Nephron (organoid): ENCODE data around the gene SEMA4A.
"Not testable (repeated sequence)": the region's sequence is repeated elsewhere in the genome, so short reads cannot be mapped to it uniquely, and the experiment has no call there.

Experiments
- H3K27ac Mint-ChIP-seq, 3 experiments: 2 replicates each; pipeline ENCODE4 v1.8.0; 2020; ENCODE audit warnings: mixed read lengths in 3 of 3, mild to moderate bottlenecking in 2 of 3, moderate library complexity in 1 of 3
- H3K27me3 Mint-ChIP-seq: 2 replicates; pipeline ENCODE4 v1.8.0; 2021; ENCODE audit warnings: low read depth, mild to moderate bottlenecking, moderate library complexity, mixed read lengths
- H3K36me3 Mint-ChIP-seq: 2 replicates; pipeline ENCODE4 v1.8.0; 2020; ENCODE audit warnings: low read depth, mixed read lengths
- H3K4me1 Mint-ChIP-seq: 2 replicates; pipeline ENCODE4 v1.8.0; 2020; ENCODE audit warnings: mixed read lengths
- H3K4me3 Mint-ChIP-seq, 3 experiments: 2 replicates each; pipeline ENCODE4 v1.8.0; 2020; ENCODE audit warnings: mild to moderate bottlenecking in 3 of 3, mixed read lengths in 3 of 3, moderate library complexity in 2 of 3
- H3K9me3 Mint-ChIP-seq: 2 replicates; pipeline ENCODE4 v1.8.0; 2020; ENCODE audit warnings: mixed read lengths
- TF ChIP-seq, protein P1 (sequence below), 3 experiments: fragments of 200-600 bp; sonication (generic); IDR thresholded peaks; one replicate each; pipeline ENCODE4 v1.5.0; 2021; ENCODE audit warnings: antibody characterized with exemption in 3 of 3; ENCODE audit not compliant: unreplicated experiment in 3 of 3

SEMA4A gene

DNA sequence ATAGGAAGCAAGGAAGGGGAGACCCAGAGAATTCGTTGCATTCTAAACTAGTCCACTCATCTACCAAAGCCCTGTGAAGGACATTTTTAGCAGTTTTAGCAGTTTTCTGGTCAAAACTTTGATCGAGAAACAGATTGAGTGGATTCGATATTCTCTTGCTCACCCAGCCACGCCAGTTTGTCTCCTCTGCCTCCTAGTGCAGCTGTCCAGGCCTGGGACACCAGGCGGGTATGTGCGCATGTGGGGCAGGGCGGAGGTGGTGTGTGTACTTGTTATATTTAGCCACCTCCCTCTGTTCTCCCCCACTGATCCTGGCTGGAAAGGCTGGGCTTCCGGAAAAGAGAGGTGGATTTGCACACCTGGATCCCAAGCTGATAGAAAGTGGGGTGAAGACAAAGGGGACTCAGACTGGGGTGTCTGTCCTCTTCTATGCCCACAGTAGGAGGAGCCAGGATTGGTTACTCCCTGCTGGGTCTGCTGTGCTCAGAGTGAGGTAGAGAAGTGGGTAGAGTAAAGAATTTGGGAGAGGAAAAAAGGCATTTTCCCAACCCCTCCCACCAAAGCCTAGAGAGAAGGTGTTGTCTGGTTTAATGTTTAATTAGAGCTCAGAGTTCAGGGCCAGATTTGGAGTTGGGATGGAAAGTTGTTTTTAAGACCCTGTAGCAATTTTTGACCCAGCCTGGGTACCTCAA is 35.1 kb upstream of the SEMA4A start:
- Mint-ChIP-seq H3K4me3 (peak overlapping the region; percentile 65 to 89 (median 83)), H3K36me3 (peaks cover 5% of the 10 kb centered on the region), H3K27me3 (peaks cover 8% of the 10 kb centered on the region), H3K4me1 (peaks cover 71% of the 10 kb centered on the region), H3K27ac (peak overlapping the region; percentile 94 to 96 (median 95)), H3K9me3 (no peaks in the 10 kb centered on the region)
- TF ChIP-seq, protein P1, sequence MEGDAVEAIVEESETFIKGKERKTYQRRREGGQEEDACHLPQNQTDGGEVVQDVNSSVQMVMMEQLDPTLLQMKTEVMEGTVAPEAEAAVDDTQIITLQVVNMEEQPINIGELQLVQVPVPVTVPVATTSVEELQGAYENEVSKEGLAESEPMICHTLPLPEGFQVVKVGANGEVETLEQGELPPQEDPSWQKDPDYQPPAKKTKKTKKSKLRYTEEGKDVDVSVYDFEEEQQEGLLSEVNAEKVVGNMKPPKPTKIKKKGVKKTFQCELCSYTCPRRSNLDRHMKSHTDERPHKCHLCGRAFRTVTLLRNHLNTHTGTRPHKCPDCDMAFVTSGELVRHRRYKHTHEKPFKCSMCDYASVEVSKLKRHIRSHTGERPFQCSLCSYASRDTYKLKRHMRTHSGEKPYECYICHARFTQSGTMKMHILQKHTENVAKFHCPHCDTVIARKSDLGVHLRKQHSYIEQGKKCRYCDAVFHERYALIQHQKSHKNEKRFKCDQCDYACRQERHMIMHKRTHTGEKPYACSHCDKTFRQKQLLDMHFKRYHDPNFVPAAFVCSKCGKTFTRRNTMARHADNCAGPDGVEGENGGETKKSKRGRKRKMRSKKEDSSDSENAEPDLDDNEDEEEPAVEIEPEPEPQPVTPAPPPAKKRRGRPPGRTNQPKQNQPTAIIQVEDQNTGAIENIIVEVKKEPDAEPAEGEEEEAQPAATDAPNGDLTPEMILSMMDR (IDR thresholded peaks at IDR 0.05; ENCODE audit: unreplicated experiment in 3 of 3): no peak

DNA sequence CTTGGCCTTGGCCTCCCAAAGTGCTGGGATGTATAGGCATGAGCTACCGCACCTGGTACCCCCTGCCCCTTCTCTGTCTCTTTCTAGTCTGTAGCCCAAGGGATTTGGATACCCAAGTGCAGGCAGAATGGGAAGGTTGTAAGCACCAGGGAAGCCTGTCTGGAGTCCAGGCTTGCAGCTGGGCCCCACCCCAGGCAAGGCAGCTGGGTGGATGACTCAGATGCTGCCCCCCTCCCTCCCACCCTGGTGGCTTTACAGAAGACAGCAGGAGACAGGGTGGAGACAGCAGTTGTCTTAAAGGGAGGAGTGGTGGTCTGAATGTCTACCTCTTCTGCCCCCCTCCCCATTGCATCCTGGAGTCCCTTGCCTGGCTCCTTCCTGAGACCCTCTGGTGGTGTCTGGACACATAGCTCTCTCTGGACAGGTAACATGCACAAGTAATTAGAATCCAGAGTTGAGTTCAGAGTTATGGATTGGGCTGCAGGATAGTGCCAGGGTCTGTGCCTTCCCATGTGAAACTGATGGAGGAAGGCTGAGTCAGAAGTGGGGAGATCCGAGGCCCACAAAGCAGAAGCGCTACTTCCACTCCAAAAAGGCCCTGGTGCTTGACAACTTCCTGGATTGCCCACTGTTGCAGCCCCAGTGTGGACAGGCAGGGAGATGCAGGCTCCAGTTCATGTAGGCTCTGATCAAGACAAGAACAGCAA is 33.7 kb upstream of the SEMA4A start:
- peak overlapping the region; percentile 31 to 79 (median 43) for H3K4me3 Mint-ChIP-seq
- H3K9me3 Mint-ChIP-seq: no peaks in the 10 kb centered on the region
- peaks cover 67% of the 10 kb centered on the region for H3K4me1 Mint-ChIP-seq
- H3K36me3 Mint-ChIP-seq: peaks cover 5% of the 10 kb centered on the region
- TF ChIP-seq, protein P1 (IDR thresholded peaks at IDR 0.05; ENCODE audit: unreplicated experiment in 3 of 3): no peak
- H3K27me3 Mint-ChIP-seq: peaks cover 6% of the 10 kb centered on the region
- H3K27ac Mint-ChIP-seq: peak overlapping the region; percentile 84 to 96 (median 95)

DNA sequence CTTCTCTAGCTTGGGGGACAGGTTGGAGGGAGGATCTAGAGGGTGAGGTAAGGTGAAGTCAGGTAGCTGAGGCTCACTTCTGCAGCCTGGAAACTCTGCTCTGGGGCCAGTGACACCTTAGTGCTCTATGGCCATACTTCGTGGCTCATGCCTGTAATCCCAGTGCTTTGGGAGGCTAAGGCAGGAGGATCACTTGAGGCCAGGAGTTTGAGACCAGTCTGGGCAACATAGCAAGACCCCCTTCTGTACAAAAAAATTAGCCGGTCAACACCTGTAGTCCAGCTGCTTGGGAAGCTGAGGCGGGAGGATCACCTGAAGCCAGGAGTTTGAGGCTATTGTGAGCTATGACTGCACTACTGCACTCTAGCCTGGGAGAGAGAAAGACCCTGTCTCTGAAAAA is 33.1 kb upstream of the SEMA4A start:
- H3K4me1 Mint-ChIP-seq: peaks cover 72% of the 10 kb centered on the region
- peak overlapping the region; percentile 86 to 96 (median 95) for H3K27ac Mint-ChIP-seq
- TF ChIP-seq, protein P1 (IDR thresholded peaks at IDR 0.05; ENCODE audit: unreplicated experiment in 3 of 3): no peak
- H3K27me3 Mint-ChIP-seq: peaks cover 5% of the 10 kb centered on the region
- peaks cover 5% of the 10 kb centered on the region for H3K36me3 Mint-ChIP-seq
- peak overlapping the region in 2 of 3 experiments; percentile 43 to 79 for H3K4me3 Mint-ChIP-seq
- H3K9me3 Mint-ChIP-seq: no peaks in the 10 kb centered on the region

DNA sequence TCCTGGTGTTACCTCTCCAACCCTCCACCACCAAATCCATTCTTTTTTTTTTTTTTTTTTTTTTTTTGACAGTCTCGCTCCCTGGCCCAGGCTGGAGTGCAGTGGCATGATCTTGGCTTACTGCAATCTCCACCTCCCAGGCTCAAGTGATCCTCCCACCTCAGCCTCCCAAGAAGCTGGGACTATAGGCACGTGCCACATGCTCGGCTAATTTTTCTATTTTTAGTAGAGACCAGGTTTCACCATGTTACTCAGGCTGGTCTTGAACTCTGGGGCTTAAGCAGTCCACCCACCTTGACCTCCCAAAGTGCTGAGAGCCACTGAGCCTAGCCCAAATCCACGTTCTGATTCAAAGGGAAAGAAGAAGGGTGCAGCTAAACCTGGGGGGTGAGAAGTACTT is 32.4 kb upstream of the SEMA4A start:
- Mint-ChIP-seq H3K4me3 (peak overlapping the region in 2 of 3 experiments; percentile 55 to 79), H3K27ac (peak overlapping the region; percentile 86 to 95 (median 94)), H3K4me1 (peaks cover 71% of the 10 kb centered on the region)
- not testable (repeated sequence) for H3K9me3 Mint-ChIP-seq, H3K27me3 Mint-ChIP-seq, H3K36me3 Mint-ChIP-seq

DNA sequence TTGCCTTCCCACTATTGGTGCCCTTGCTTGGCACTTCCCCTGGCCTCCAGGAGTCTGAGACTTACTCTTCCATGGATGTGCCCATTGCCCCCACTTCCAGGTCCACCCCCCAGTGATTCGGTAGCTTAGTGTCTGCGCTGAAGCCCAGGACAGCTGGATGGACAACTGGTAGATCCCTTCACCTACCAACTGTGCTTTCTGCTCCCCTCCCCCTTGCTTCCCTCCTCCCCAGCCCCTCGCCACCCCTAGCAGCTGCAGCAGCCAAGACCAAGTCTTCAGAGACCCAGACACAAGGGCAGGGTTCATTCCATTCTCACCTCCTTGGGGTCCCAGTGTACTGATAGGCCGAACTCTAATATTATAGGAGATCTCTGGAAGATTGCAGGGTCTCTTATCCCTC is 31.9 kb upstream of the SEMA4A start:
- H3K9me3 Mint-ChIP-seq: no peaks in the 10 kb centered on the region
- no peaks in the 10 kb centered on the region for H3K27me3 Mint-ChIP-seq
- peak overlapping the region; percentile 86 to 95 (median 94) for H3K27ac Mint-ChIP-seq
- H3K36me3 Mint-ChIP-seq: peaks cover 5% of the 10 kb centered on the region
- peaks cover 71% of the 10 kb centered on the region for H3K4me1 Mint-ChIP-seq
- TF ChIP-seq, protein P1 (IDR thresholded peaks at IDR 0.05; ENCODE audit: unreplicated experiment in 3 of 3): no peak
- H3K4me3 Mint-ChIP-seq: peak overlapping the region; percentile 9 to 79 (median 55)

DNA sequence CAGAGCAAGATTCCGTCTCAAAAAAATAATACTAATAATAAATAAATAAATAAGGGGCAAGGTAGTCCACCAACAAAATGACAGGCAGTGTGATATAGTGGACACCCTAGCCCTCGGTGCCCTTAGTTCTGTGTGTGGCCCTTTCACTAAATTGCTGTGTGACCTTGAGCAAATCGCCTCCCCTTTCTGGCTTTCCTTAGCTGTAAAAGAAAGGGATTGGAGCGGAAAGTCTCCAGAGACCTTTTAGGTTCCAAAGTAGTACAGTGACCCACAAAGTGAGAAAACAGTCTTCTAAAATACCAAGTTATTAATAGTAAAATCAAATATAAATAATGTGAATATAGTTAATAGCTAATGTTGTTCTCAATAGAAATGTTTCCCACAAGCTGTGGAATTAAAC is 31.3 kb upstream of the SEMA4A start:
- Mint-ChIP-seq H3K27me3 (no peaks in the 10 kb centered on the region), H3K9me3 (no peaks in the 10 kb centered on the region), H3K36me3 (peaks cover 5% of the 10 kb centered on the region), H3K27ac (peak overlapping the region; percentile 91 to 97 (median 95)), H3K4me1 (peaks cover 76% of the 10 kb centered on the region), H3K4me3 (peak overlapping the region in 2 of 3 experiments; percentile 45 to 79)
- TF ChIP-seq, protein P1 (IDR thresholded peaks at IDR 0.05; ENCODE audit: unreplicated experiment in 3 of 3): no peak
